Tongue (tissue), 2 donors: ENCODE results near the gene OXER1. TPM values are rescaled to one million over a fixed set of nuclear protein-coding genes. Genes with fewer than 3 reads are reported as not detected.

ENCODE experiments used
- DNase-seq: peaks from one replicate; pipeline ENCODE4 v3.0.0-alpha.2; 2015
- total RNA-seq: library from RNA; depleted of rRNA; stranded (reverse); fragments of >200 nt; gene quantifications from one replicate; pipeline ENCODE4 v1.2.3, GENCODE V29; 2014

OXER1 gene
- total RNA-seq, 1 donor from 2014 or later: 4.1 TPM

DNA sequence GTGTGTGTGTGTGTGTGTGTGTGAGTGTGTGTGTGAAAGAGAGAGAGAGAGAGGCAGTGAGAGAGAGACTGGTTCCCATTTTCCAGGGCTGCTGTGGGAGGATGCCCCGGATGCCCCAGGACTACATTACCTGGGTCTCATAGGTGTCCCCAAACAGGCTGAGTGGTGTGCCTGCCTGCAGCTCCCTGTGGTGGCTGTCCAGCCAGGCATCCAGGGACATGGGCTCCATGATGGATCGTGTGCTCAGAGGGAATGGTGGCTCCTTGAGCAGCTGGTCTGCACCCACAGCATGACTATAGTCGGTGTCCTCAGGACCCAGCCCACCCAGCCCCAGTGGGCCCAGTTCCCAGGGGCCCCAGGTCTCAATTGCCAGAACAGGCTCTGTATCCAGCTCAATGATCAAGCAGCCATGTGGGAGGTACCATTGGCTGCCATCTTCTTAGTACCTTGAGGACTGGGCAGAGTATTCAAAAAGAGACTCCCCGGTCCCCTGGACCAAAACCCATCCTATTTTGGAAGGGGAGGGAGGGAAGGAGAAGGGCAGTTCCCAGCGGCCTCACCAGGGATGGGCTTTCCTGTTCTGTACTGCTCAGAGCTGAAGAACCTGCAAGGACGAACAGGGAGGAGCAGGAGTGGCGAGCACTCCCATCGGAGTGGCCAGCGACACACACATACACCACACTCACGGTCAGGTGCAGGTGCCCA lies 5.8 kb upstream of the OXER1 start:
- DNase-seq: no peak

DNA sequence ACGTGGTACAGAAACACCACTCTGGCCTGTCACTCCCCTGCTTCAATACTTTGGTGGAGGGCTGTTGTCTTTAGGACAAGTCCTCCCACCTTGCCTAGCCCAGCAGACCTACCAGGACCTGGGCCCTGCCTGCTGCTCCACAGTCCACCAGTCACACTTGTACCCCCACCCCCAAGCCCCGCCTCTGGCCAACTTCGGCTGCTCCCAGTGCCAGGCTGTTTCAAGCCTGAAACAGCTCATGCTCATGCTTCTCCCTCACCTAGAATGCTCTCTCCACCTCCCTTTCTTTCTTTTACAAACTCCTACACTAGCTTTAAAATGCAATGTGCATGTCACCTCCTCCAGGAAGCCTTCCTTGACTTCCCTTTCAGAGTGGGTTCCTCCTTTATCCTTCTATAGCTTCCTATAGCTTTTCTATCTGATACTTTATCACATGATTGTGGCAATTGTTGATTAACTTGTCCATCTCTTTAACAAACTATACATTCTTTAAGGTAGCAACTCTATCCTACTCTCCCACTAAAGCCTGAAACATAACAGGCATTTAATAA lies 4.8 kb upstream of the OXER1 start:
- DNase-seq: no peak

DNA sequence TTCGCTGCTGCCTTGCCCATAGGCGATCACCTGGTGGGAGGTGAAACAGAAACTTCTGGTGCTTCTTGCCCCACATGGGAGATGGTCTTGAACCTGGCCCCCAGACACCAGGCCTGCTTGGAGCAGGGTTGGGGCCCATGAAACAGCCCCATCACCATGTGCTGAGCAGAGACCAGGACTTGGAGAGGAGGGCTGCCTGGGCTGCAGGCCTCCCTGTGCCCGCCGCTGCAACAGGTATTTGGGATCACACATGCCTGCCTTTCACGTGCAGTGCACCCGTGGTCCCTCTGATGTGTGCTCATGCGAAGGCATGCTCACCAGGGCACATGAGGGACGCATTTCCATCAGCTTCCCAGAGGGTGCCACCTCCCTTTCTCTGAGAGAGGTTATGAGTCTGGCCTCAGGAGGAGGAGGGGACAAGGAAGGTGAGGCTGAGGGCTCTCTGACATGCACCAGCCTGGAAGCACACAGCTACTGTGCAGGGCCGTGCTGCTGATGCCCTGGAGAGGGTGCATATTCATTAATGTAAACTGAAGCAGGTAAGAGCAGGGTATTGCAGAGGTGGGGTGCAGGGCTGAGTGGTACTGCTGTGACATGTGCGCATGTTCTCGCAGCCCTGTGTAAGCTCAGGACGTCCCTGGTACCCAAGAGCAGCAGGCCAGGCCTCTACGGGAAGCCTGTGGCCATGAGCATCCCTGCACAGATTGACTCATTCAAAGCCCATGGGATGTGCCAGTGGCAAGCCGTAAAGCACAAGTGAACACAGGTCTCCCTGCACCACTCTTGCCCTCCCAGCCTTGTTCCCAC lies 4.2 kb upstream of the OXER1 start:
- DNase-seq: no peak

DNA sequence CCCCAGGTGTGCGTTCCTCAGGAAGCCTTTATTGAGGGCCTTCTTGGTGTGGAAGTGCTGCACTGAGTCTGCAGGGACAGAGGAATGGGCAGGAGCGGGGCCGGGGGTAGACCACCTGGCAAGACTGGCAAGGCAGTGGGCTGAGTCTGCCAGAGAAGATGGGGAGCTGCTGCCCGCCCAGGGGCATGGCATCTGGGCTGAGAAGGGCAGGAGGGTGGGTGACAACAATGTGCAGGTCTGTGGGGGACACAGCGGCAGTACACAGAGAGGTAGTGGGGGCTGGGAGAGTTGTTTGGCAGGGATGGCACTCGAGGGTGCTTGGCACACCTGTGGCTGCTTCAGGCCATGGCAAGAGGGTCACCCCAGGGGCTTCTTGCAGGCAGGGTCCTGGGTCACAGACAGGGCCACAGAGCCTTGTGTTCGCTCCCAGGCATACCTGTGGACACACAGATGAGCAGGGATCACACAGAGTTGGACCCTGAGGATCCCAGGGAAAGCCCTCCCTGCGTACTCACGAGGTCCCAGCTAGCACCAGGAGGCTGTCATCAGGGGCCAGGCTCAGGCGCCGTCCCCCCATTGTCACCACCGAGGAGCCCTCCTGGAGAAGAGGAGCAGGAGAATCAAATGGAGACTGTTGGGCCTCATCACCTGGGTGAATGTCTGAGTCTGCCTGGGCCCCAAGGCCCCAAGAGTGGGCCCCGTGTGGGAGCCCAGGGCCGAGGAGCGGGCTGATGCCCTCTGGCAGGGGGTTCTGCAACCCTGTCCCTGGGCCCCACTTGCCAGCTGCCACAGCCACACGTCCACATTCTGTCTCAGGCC lies 3.4 kb upstream of the OXER1 start:
- DNase-seq: no peak

DNA sequence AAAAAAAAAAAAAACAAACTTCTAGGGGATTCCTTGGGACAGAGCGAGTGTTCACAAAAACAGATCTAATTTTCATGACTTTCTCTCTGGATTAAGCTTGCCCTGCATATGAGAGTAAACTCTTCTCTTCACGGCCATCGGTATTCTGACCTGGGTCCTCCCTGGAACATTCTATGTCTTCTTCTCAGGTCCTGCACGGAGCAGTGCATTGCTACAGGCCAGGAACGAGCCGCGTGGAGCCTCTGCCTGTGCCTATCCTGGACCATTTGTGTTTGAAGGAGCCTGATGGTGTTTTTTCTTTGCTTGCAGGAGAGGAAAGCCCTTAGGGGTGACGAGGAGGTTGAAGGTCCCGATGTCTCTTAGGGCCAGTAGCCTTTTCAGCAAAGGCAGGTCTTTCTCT lies 1.8 kb upstream of the OXER1 start:
- no peak for DNase-seq

DNA sequence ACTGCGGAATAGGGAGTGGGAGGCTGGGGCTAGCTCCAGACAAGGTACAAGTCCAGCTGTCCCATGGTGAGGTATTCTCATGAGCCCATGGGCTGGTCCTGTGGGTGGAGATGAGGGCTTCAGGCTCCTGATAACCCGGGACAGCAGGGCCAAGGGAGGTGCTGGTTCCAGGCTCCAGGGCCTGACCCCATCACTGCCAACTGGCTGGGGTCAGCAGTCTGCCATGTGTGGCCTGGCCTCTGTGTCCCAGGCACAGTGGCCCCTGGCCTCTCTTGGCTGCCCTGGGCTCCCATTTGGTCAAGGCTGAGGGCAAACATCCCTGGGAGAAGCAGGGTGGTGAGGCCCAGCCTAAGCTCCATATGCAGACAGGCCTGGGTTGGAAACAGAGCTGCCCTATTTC lies 966 bp upstream of the OXER1 start:
- DNase-seq: no peak

DNA sequence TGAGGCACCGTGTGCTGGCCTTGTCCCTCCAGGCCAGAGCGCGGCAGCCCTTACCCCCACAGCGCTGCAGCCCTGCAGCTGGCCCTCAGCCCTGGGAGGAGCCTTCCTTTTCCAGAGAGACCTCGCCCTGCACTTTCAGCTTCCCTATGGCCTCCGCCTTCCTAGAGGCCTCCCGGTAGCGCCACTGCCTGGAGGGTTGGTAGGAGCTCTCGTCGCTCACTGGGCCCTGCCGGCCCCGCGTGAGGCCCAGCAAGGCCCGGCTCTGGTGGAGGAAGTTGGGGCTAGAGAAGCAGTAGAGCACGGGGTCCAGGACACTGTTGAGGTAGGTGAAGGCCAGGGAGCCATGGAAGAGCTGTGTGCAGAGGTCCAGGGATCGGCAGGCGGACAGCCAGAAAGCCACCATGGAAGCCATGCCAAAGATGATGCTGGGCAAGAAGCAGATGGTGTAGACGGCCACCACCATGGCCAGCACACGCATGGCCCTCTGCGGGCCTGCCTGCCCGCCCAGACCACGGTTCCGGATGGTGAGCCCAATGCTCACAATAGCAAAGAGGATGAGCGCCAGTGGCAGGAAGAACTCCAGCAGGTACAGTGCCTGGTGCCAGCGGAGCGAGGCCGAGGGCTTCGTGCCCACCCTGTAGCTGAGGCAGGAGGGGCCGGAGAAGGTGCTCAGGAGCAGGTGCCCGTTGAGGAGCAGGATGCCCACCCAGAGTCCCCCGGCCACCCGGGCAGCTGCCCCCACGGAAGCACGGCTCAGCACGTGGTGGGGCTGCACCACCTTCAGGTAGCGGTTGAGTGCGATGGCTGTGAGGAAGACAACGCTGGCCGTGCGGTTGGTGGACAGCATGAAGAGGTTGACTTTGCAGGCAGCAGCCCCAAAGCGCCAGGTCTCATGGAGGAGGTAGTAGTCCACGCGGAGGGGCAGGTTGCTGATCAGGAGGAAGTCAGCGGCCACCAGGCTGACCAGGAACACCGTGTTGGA lies 821 bp downstream of the OXER1 start:
- DNase-seq: no peak

DNA sequence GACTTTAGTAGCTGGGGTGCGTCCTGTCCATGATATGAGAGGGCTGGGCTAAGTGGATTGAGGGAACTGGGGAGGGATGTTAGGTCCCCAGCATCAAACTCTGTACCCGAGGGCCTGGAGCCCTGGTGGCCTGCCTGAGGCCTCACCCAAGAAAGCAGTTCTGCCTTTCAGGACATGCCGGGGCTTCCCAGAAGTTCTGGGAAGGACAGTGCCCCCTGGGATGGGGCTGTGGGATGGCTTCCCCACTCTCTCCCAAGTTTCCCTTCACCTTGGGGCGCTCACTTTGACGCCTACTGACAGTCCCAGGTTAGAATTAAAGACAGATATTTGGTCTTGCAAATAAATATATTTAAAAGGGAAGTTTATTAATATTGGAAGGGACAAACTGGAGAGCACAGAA lies 1.8 kb downstream of the OXER1 start:
- DNase-seq: no peak

DNA sequence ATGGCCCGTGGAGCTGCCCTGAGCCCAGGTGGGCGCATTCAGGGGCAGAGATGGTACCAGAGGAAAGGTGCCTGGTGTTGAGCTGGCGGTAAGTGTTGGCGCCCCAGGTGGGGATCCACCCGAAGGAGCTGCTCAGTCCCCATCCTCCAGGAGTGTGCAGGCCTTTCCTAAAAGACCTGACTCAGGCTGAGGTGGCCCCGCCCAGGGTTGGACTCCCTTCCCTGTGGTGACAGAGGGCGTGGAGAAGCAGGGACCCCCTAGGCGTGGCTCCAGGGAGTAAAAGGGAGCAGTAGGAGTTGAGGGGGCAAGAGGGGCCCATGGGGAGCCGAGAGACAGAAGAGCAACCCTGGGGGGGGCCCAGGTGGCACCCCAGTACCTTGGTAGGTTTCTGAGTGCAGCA lies 2.4 kb downstream of the OXER1 start:
- DNase-seq: no peak

DNA sequence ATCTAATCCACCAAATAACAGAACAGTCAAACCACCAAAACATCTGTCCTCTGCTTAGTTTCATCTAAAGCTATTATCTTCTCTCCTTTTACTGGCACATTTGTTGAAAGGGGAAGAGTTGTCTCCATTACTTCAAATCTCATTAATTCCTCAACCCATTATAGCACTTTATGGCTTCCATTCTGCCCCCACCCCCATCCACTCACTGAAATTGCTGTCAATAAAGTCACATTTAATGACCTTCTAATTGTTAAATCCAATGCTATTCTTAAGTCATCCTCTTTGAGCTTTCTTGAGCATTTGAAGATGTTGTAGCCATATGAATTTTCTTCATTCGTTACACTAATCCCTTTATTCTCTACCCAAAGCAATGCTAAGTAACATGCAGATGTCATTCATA lies 5.2 kb downstream of the OXER1 start:
- DNase-seq: no peak

DNA sequence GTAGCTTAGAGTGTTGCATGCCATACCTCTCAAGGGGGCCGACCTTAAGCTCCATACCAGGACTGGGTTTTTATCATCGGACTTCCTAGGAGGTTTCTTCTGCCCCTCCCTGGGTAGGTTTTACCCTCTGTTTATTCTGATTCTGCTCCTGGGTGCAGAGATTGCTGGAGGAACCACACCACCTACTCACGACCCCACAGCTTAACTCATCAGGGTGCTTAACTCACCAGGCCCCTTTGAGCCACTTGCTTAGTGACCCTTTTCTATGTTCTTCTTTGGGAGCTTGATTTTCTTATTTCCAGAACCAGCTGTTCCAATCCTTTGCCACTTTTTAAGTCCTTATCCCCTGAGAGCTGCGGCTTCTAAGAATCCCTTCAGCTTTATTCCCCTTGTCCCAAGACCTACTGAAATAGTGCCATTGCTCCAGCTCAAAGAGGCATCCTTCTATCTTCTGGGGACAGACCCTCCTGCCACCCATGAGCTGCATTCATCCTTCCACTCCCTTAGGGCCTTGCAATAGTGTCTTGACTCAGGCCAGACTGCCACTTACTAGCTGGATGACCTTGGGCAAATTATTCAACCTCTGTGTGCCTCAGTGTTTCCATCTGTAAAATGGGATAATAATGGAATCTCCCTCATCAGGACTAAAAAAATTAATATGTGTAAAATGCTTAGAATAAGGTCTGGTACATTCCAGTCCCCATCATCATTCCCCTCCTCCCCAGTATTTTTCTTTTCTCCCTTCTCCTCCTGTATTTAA lies 5.8 kb downstream of the OXER1 start:
- no peak for DNase-seq

DNA sequence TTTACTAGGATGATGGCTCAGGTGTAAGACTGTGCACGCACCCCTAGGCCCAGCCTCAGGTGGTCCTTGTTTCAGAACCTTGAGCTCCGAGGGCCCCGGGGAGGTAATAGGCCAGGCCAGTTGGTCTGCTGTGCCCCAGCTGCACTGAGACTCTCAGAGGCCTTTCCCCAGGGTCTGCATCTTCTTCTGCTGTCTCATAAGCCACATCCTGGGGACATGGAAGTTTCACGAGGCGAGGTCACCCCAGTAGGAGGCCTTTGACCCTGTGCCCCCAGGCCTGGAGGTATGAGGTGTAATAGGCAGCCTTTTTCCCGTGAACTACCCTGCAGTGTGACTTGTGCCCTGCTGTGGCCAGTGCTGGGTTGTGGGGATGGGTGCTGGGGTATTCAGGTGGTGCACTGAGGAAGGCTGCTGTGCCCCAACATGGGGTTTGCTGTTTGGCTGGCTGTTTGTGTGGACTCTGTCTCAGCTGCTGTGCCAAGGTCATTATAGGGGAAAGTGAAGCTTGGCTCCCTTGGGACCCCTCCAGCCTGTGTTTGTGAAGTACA lies 6.9 kb downstream of the OXER1 start:
- no peak for DNase-seq

DNA sequence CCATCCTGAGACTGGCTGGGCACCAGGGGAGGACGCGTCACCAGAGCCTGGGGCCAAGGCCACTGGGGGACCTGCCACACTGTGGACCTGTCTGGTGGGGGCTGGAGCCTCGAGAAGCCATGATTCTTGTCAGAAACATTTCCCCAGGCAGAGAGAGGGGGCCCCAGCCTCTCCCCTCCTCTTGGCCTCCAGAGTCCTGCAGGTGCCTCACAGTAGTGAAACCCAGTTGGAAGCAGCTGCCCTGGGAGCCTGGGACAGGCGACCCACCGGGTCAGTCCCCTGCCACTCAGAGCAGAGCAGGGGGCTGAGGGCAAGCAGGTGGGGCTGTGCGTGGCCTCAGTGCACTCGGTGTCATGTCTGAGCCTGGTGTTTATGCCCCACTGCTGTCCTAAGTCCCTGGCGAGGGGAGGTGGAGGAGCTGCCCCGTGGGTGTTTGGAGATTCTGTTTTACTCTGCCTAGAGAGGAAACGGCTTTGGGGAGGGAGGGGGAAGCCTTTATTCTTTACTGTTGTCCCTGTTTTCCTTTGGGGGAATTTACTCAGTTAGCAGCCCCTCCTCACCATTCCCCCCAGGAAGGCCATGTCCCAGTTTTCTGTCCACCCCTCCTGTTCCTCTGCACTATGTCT lies 7.7 kb downstream of the OXER1 start:
- DNase-seq: no peak

DNA sequence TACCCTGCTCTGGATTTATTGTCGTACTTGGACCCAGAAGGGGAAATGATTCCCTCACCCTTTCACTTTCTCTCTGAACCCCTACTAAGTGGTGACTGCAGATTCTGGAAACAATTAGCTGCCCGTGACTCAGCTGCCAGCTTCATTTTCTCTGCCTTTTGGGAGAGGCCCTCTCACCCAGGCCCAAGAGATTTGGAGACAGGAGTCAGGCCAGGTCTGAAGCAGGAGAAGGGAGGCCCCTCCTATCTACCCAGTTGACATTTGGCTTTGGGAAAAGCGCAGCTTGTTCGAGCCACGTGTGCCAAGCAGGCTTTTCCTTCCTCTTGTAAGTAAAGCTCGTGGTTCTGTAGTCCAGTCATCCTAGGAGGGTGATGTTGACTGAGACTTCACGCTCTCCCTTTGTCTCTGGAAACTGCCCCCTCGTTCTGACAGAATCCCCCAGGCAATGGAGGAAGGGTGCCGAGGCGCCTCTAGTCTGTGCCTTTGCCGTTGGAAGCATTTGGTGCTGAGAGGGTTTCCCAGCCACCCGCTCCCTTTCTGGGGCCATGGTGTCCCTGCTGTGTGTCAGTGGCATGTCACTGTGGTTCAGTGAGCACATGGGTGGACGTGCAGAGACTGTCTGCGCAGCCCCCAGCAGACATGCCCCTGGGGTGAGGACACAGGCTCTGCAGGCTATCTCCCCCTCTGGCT lies 8.6 kb downstream of the OXER1 start:
- peak; percentile 53 for DNase-seq

DNA sequence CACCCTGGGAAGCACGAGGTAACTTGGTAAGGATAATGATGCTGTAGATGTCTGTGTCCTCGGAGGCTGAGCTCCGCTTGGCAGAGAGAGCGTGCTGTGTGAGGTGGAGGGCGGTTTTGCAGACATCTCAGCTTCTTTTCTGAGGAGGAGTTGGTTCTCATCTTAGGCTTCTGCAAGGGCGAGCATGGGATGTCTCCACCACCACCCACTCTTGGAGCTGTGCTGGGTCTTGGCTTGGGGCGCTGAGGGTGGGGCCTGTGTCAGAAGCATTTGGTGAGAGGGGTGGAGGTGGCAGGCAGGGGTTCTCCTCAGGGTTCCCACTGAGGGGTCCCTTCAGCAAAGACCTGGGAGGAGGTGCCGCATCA lies 9.2 kb downstream of the OXER1 start:
- DNase-seq: no peak

DNA sequence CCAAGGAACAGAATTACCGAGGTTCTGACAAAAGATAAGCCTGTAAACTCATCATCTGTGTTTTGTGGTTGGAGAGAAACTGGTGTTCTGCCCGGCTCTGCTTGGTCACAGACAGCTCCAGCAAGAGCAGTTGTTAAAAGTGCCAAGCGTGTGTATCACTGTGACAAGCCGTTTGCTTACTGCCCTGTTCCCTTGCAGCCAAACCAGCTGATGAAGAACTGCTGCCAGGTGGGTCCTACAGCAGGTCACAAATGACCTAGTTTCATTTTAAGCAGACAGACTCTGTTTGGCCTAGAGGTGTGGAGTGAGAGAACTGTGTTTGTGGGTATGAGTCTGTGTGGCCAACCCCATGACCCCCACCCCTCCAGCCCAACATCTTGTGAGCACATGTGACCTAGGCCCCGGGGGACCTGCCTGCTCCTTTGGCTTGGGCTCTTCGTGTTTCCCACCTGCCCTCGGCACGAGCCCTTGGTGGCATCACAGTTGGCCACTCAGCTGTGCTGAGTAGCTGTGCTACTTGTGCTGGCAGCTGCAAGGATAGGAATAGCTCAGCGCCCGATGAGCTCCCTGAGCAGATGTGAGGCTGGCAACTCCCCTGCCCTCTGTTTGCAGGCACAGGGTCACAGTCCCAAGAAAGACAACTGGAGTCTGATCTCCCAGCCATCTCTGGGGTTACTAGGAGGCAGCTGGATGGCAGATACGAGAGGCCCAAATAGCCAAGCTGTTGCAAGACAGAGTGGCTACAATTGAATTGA lies 9.7 kb downstream of the OXER1 start:
- DNase-seq: peak; percentile 96

DNA sequence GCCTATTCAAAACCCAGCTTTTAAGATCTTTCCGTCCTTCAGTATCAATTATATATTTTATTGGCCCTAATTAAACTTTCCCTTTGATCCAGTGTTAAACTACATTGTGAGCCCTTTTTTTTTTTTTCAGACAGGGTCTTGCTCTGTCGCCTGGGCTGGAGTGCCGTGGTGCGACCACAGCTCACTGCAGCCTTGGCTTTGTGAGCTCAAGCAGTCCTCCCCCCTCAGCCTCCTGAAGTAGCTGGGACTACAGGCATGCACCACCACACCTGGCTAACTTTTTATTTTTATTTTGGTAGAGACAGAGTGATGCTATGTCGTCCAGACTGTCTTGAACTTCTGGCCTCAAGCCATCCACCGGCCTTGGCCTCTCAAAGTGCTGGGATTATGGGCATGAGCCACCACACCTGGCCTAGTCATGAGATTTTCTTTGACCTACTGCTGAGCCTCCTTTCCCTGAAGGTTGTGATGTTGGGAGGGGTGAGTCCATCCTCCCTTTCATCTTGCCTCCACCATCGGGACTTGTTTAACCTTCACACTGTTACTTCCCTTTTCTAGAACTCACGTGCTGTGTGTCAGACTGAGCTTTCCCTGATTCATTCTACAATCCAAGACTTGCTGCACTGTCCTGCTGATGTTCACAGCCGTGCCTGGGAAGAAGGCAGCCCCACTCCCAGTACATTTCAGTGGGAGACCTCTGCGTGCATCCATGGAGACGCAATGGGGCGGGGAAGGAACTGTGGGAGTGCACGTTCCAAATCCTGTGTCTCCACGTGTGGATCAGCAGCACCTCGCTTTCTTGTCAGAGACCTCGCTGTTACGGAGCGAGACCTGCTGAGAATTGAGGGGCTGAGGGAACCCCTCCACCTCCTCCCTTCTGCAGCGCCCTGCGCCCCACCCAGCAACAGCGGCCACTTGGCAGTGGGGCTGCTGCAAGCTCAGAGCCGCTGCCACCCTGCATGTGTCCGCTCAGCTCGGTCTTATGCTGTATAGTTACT lies 10.8 kb downstream of the OXER1 start:
- DNase-seq: peak; percentile 27
